ACC112 (cell line): ENCODE measurements around the gene DPYSL4.

ENCODE experiments used
- H2AFZ ChIP-seq: fragments of 200-600 bp; sonication (generic); one replicate; pipeline ENCODE4 v1.6.0; 2017; ENCODE audit warnings: antibody characterized with exemption, low read length; ENCODE audit not compliant: unreplicated experiment
- H3K27ac ChIP-seq: fragments of 200-600 bp; sonication (generic); 2 replicates; pipeline ENCODE4 v1.5.1; 2014; ENCODE audit warnings: low read depth, mild to moderate bottlenecking, antibody characterized with exemption, low read length, moderate library complexity
- H3K27me3 ChIP-seq: fragments of 200-600 bp; sonication (generic); 2 replicates; pipeline ENCODE4 v1.6.1; 2014; ENCODE audit warnings: mild to moderate bottlenecking, antibody characterized with exemption, low read length, moderate library complexity, mixed read lengths; ENCODE audit not compliant: insufficient read depth
- H3K36me3 ChIP-seq: fragments of 200-600 bp; sonication (generic); 2 replicates; pipeline ENCODE4 v1.6.1; 2016; ENCODE audit warnings: mild to moderate bottlenecking, antibody characterized with exemption, low read length, moderate library complexity, mixed read lengths; ENCODE audit not compliant: insufficient read depth
- H3K4me1 ChIP-seq: fragments of 200-600 bp; sonication (generic); one replicate; pipeline ENCODE4 v1.6.1; 2016; ENCODE audit warnings: low read length, mixed read lengths; ENCODE audit not compliant: insufficient read depth, unreplicated experiment, control insufficient read depth
- H3K4me3 ChIP-seq: fragments of 200-600 bp; sonication (generic); 2 replicates; pipeline ENCODE4 v1.5.1; 2014; ENCODE audit warnings: mild to moderate bottlenecking, low read depth, low read length
- H3K79me2 ChIP-seq: fragments of 200-600 bp; sonication (generic); one replicate; pipeline ENCODE4 v1.6.0; 2016; ENCODE audit warnings: low read length; ENCODE audit not compliant: control insufficient read depth, unreplicated experiment, insufficient read depth

The DPYSL4 gene

GRCh38 chr10:132241086-132241485 is 54.3 kb downstream of the DPYSL4 start:
- Histone ChIP-seq H3K4me1 (no peaks in the 10 kb centered on the region), H3K4me3 (no peak overlapping the region), H2AFZ (no peak overlapping the region), H3K27ac (no peak overlapping the region), H3K36me3 (no peaks in the 10 kb centered on the region), H3K79me2 (no peaks in the 10 kb centered on the region), H3K27me3 (no peaks in the 10 kb centered on the region)

GRCh38 chr10:132241496-132241895 is 54.7 kb downstream of the DPYSL4 start:
- no peak overlapping the region for H3K27ac ChIP-seq
- H3K79me2 ChIP-seq: no peaks in the 10 kb centered on the region
- H3K27me3 ChIP-seq: no peaks in the 10 kb centered on the region
- no peak overlapping the region for H2AFZ ChIP-seq
- H3K4me3 ChIP-seq: no peak overlapping the region
- H3K36me3 ChIP-seq: no peaks in the 10 kb centered on the region
- no peaks in the 10 kb centered on the region for H3K4me1 ChIP-seq

GRCh38 chr10:132242103-132242840 is 55.5 kb downstream of the DPYSL4 start:
- no peak overlapping the region for H2AFZ ChIP-seq
- no peaks in the 10 kb centered on the region for H3K27me3 ChIP-seq
- H3K79me2 ChIP-seq: no peaks in the 10 kb centered on the region
- H3K4me1 ChIP-seq: no peaks in the 10 kb centered on the region
- no peak overlapping the region for H3K27ac ChIP-seq
- no peak overlapping the region for H3K4me3 ChIP-seq
- H3K36me3 ChIP-seq: no peaks in the 10 kb centered on the region

- no peaks in the 10 kb centered on the region for H3K36me3 ChIP-seq
Observed at GRCh38 chr10:132243141-132243540, 56.4 kb downstream of the DPYSL4 start.

GRCh38 chr10:132243626-132244025 is 56.9 kb downstream of the DPYSL4 start:
- H3K36me3 ChIP-seq: no peaks in the 10 kb centered on the region

More at GRCh38 chr10:132243141-132243540, 56.4 kb downstream of the DPYSL4 start:
- Histone ChIP-seq H3K27me3 (no peaks in the 10 kb centered on the region), H3K79me2 (no peaks in the 10 kb centered on the region), H3K4me1 (no peaks in the 10 kb centered on the region), H2AFZ (no peak overlapping the region), H3K4me3 (no peak overlapping the region), H3K27ac (no peak overlapping the region)

GRCh38 chr10:132245056-132245455 is 58.3 kb downstream of the DPYSL4 start:
- H3K27ac ChIP-seq: no peak overlapping the region
- H2AFZ ChIP-seq: no peak overlapping the region
- no peaks in the 10 kb centered on the region for H3K36me3 ChIP-seq
- no peaks in the 10 kb centered on the region for H3K4me1 ChIP-seq
- H3K27me3 ChIP-seq: no peaks in the 10 kb centered on the region
- H3K4me3 ChIP-seq: no peak overlapping the region
- no peaks in the 10 kb centered on the region for H3K79me2 ChIP-seq

More at GRCh38 chr10:132243626-132244025, 56.9 kb downstream of the DPYSL4 start:
- Histone ChIP-seq H2AFZ (no peak overlapping the region), H3K27ac (no peak overlapping the region), H3K4me1 (no peaks in the 10 kb centered on the region), H3K4me3 (no peak overlapping the region), H3K79me2 (no peaks in the 10 kb centered on the region), H3K27me3 (no peaks in the 10 kb centered on the region)

GRCh38 chr10:132246296-132246695 is 59.5 kb downstream of the DPYSL4 start:
- H3K4me3 ChIP-seq: no peak overlapping the region

GRCh38 chr10:132247943-132248342 is 61.2 kb downstream of the DPYSL4 start:
- H3K79me2 ChIP-seq: no peaks in the 10 kb centered on the region
- H3K4me1 ChIP-seq: no peaks in the 10 kb centered on the region
- H3K36me3 ChIP-seq: no peaks in the 10 kb centered on the region
- H3K4me3 ChIP-seq: no peak overlapping the region
- no peak overlapping the region for H3K27ac ChIP-seq
- no peaks in the 10 kb centered on the region for H3K27me3 ChIP-seq
- no peak overlapping the region for H2AFZ ChIP-seq

More at GRCh38 chr10:132246296-132246695, 59.5 kb downstream of the DPYSL4 start:
- H3K36me3 ChIP-seq: no peaks in the 10 kb centered on the region
- H3K27me3 ChIP-seq: no peaks in the 10 kb centered on the region
- H3K4me1 ChIP-seq: no peaks in the 10 kb centered on the region
- H2AFZ ChIP-seq: no peak overlapping the region
- no peak overlapping the region for H3K27ac ChIP-seq
- no peaks in the 10 kb centered on the region for H3K79me2 ChIP-seq

- no peaks in the 10 kb centered on the region for H3K27me3 ChIP-seq
- no peak overlapping the region for H2AFZ ChIP-seq
- H3K4me1 ChIP-seq: no peaks in the 10 kb centered on the region
- H3K27ac ChIP-seq: no peak overlapping the region
- H3K79me2 ChIP-seq: no peaks in the 10 kb centered on the region
- no peak overlapping the region for H3K4me3 ChIP-seq
- no peaks in the 10 kb centered on the region for H3K36me3 ChIP-seq
Observed at GRCh38 chr10:132248455-132249225, 61.9 kb downstream of the DPYSL4 start.

- H3K79me2 ChIP-seq: no peaks in the 10 kb centered on the region
- H3K4me1 ChIP-seq: no peaks in the 10 kb centered on the region
- H2AFZ ChIP-seq: no peak overlapping the region
- H3K4me3 ChIP-seq: no peak overlapping the region
- no peaks in the 10 kb centered on the region for H3K27me3 ChIP-seq
- no peak overlapping the region for H3K27ac ChIP-seq
- no peaks in the 10 kb centered on the region for H3K36me3 ChIP-seq
Observed at GRCh38 chr10:132249226-132249724, 62.5 kb downstream of the DPYSL4 start.
